Cardiac fibroblast (primary cell): Measurements from ENCODE around the gene ACYP2.

Experiments used
- DNase-seq, 2 donors: peaks; one replicate each; pipeline versions ENCODE4 v3.0.0 to v3.0.0-alpha.2; 2010; ENCODE audit warnings: low read depth in 2 of 2
- H3K4me3 ChIP-seq, 2 donors: replicated peaks in 1 of 2; 1 replicate in 1 of 2; 2 replicates in 1 of 2; pipeline ENCODE4 v1.5.1; 2011; ENCODE audit warnings: low read depth in 2 of 2, low read length in 2 of 2, mild to moderate bottlenecking in 2 of 2, moderate library complexity in 1 of 2
- CTCF ChIP-seq: IDR thresholded peaks from one replicate; pipeline ENCODE4 v1.5.1; 2011; ENCODE audit warnings: low read depth, mild to moderate bottlenecking, low read length, inconsistent platforms

Gene ACYP2

GRCh38 chr2:54237428-54237827 is 122.0 kb downstream of the ACYP2 start:
- no peak overlapping the region for H3K4me3 ChIP-seq
- no peak for DNase-seq
- TF ChIP-seq CTCF = no peak

- TF ChIP-seq CTCF = no peak
- no peak overlapping the region for H3K4me3 ChIP-seq
- peak; percentile 57 to 90 for DNase-seq
These were observed 124.0 kb downstream of the ACYP2 start for GRCh38 chr2:54239427-54239826.

- no peak overlapping the region for H3K4me3 ChIP-seq
- DNase-seq = peak; percentile 18 to 88
- TF ChIP-seq CTCF = no peak
These were observed 125.4 kb downstream of the ACYP2 start for GRCh38 chr2:54240515-54241469.

GRCh38 chr2:54247115-54247514 is 131.7 kb downstream of the ACYP2 start:
- no peak for TF ChIP-seq CTCF
- peak in 1 of 2 donors; percentile 34 for DNase-seq
- H3K4me3 ChIP-seq = no peak overlapping the region

- DNase-seq = no peak
- no peak for TF ChIP-seq CTCF
- no peak overlapping the region for H3K4me3 ChIP-seq
These were observed 134.2 kb downstream of the ACYP2 start for GRCh38 chr2:54249629-54250028.

- DNase-seq = no peak
- TF ChIP-seq CTCF = no peak
- no peak overlapping the region for H3K4me3 ChIP-seq
These were observed 138.8 kb downstream of the ACYP2 start for GRCh38 chr2:54254180-54254579.
